ES-I3 (cell line): ENCODE results near the gene NOS1AP.

Experiments used
- H3K36me3 ChIP-seq: 2 replicates; pipeline ENCODE4 v1.6.1; 2013; ENCODE audit warnings: mild to moderate bottlenecking, low read length, control low read depth, moderate library complexity; ENCODE audit not compliant: insufficient read depth
- H3K4me1 ChIP-seq: 2 replicates; pipeline ENCODE4 v1.6.1; 2013; ENCODE audit warnings: mild to moderate bottlenecking, control low read depth, low read length; ENCODE audit not compliant: insufficient read depth
- H3K9ac ChIP-seq: 2 replicates; pipeline ENCODE4 v1.6.1; 2013; ENCODE audit warnings: low read depth, mild to moderate bottlenecking, low read length, moderate library complexity
- H3K9me3 ChIP-seq: 2 replicates; pipeline ENCODE4 v1.6.1; 2013; ENCODE audit warnings: mild to moderate bottlenecking, low read length, moderate library complexity; ENCODE audit not compliant: control insufficient read depth, insufficient read depth

NOS1AP gene

DNA sequence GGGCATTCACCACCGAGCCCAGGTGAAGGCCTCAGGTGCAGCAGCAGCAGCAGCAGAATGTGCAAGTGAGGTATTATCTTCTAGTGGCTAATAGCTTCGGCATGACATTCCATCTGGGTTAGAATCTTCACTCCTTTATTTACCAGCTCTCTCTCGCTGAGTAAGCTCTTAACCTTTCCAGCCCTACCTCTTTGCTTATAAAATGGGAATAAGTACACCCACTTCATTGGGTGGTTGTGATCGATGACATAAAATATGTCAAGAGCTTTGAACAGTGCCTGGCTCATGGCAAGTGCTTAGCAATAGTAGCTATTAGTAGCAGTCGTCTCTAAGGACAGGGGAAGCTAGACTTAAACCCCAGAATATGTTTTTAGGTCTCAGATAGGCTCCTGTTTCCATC is 149.5 kb downstream of the NOS1AP start:
- H3K4me1 ChIP-seq = peaks cover 51% of the 10 kb centered on the region
- no peaks in the 10 kb centered on the region for H3K36me3 ChIP-seq
- no peaks in the 10 kb centered on the region for H3K9me3 ChIP-seq
- H3K9ac ChIP-seq = no peak overlapping the region

DNA sequence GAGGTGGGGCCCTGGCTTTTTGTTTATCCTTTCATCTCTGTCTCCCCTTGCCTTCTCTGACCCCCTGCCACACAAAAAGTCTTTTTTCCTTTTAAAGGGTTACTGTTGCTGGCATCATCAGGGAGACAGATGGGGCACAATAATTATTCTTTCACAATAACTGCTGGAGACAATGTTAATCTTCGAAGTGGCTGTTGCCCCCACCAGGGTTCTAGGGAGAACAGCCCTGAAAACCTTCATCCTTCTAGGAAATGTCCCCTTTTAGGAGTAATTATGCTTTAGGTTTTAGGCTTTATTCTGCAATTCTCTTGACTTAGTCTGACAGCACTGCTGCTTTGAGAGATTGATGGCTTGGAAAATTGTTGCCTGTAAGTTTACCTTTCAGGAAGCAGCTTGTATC is 150.0 kb downstream of the NOS1AP start:
- Histone ChIP-seq H3K9ac (no peak overlapping the region), H3K9me3 (no peaks in the 10 kb centered on the region), H3K4me1 (peaks cover 51% of the 10 kb centered on the region), H3K36me3 (no peaks in the 10 kb centered on the region)

- H3K9me3 ChIP-seq = no peaks in the 10 kb centered on the region
- no peaks in the 10 kb centered on the region for H3K36me3 ChIP-seq
- no peak overlapping the region for H3K9ac ChIP-seq
- peaks cover 51% of the 10 kb centered on the region for H3K4me1 ChIP-seq
Measured at GRCh38 chr1:162220009-162220539, 150.6 kb downstream of the NOS1AP start.

DNA sequence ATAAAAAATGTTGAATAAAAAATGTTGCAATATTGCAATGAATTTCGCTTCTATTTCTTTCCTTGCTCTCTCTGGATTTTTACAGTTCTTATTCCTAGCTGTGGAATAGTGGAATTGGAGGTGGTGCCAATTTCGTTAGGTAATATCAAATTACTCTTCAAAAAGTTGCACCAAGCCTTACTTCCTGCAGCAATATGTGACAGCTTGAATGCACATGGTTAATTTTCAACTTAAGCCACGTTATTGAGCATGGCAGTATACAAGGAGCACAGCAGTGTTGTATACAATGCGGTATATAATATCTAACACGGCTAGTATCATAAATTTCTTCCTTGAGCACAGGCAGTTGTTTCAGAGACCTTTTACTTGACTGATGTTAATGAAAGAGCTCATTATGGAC is 152.5 kb downstream of the NOS1AP start:
- Histone ChIP-seq H3K9me3 (no peaks in the 10 kb centered on the region), H3K9ac (no peak overlapping the region), H3K36me3 (no peaks in the 10 kb centered on the region), H3K4me1 (peaks cover 46% of the 10 kb centered on the region)

DNA sequence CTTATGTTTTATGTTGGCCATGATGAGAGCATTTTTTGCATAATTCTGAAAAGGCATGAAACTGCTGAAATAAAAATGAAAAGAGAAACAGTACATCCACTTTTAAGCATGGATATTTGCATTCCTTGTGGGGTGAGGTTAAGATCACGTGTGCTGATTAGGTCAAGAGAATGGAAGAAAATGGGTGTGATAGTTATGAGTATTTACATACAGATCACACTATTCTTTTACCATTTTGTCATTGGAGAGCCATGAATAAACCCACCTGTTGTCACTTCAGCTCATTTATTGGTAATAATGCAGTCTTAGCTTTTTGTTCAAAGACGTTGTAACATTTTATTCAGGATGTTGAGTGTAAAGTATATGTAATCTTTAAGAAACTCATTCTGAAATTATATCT is 153.2 kb downstream of the NOS1AP start:
- Histone ChIP-seq H3K36me3 (no peaks in the 10 kb centered on the region), H3K9ac (no peak overlapping the region), H3K4me1 (peaks cover 46% of the 10 kb centered on the region), H3K9me3 (no peaks in the 10 kb centered on the region)

- no peaks in the 10 kb centered on the region for H3K36me3 ChIP-seq
- H3K9ac ChIP-seq = no peak overlapping the region
- H3K9me3 ChIP-seq = no peaks in the 10 kb centered on the region
- peaks cover 46% of the 10 kb centered on the region for H3K4me1 ChIP-seq
Measured at GRCh38 chr1:162223488-162223887, 154.0 kb downstream of the NOS1AP start.

DNA sequence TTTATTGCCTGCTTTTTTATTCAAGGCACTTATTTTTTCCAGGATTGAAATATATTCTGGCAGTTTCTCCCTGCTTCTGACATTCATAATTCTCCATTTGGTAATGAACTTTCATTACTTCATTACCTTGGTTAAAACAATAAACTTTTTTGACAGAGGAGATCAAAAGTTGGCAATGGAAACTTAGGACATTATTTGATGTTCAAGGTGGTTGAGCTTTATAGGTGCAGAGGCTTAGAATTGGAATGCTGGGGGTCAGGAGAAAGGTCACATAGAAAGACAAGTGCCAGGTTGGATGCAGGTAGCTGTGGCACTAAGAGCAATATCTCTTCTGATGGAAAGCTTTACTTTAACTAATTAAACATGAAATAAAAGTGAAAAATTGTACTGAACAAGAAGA is 154.8 kb downstream of the NOS1AP start:
- Histone ChIP-seq H3K9me3 (no peaks in the 10 kb centered on the region), H3K9ac (no peak overlapping the region), H3K36me3 (no peaks in the 10 kb centered on the region), H3K4me1 (peaks cover 39% of the 10 kb centered on the region)

DNA sequence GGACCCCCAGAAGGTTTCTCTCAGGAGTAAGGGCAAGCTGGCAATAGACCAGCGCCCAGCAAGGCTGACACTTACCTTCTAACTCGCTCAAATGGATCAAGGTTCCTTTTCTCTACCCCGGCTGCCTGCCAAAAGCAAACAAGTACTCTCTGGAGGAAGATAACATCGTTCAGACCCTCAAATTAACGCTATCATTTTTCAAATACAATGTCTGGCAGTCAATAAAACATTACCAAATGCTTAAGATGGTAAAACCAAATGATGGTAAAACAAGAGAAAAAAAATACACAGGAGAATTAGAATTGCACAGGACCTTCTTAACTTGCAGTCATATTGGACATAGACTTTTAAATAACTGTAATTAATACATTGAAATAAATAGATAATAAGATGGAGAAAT is 159.1 kb downstream of the NOS1AP start:
- Histone ChIP-seq H3K4me1 (peaks cover 33% of the 10 kb centered on the region), H3K9me3 (no peaks in the 10 kb centered on the region), H3K36me3 (no peaks in the 10 kb centered on the region), H3K9ac (no peak overlapping the region)

DNA sequence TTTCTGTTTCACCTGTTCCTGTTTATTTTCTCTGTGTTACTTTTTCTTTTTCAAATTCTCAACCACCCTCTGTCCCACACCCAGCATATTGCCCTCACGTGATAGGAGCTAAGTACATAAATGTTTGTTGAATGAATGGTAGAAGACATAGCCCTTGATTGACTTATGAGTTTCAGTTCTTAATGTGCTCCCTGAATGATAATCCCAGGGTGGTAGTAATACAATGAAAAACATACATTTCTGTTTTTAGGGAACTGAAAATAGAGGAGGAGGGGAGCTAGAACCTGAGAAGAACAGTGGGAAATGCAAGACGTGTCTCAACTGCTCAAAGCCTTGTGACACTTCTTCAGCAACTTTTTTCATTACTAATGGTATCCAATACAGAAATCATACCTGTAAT is 160.1 kb downstream of the NOS1AP start:
- Histone ChIP-seq H3K9me3 (no peaks in the 10 kb centered on the region), H3K9ac (no peak overlapping the region), H3K4me1 (peaks cover 31% of the 10 kb centered on the region), H3K36me3 (no peaks in the 10 kb centered on the region)

DNA sequence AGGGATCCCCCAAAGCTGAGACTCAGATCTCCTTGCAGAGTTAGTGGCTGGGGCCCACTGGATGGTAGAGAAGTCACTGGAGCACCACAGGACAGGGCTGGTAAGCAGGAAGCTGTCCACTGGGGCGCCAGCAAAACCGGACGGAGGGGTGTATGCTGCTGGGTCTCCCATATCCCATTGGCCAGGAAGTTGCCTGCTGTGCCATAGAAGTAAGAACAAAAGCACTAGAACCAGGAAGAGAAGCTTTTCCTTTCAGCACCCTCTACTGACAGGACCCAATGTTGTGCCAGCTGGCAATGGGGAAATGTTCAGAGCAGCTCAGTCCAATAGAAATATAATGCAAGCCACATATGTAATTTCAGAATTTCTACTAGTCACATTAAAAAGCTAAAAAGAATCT is 160.6 kb downstream of the NOS1AP start:
- Histone ChIP-seq H3K36me3 (no peaks in the 10 kb centered on the region), H3K9me3 (no peaks in the 10 kb centered on the region), H3K9ac (no peak overlapping the region), H3K4me1 (peaks cover 31% of the 10 kb centered on the region)

- peaks cover 31% of the 10 kb centered on the region for H3K4me1 ChIP-seq
- H3K9me3 ChIP-seq = no peaks in the 10 kb centered on the region
- H3K36me3 ChIP-seq = no peaks in the 10 kb centered on the region
- H3K9ac ChIP-seq = no peak overlapping the region
Measured at GRCh38 chr1:162230517-162230916, 161.0 kb downstream of the NOS1AP start.

DNA sequence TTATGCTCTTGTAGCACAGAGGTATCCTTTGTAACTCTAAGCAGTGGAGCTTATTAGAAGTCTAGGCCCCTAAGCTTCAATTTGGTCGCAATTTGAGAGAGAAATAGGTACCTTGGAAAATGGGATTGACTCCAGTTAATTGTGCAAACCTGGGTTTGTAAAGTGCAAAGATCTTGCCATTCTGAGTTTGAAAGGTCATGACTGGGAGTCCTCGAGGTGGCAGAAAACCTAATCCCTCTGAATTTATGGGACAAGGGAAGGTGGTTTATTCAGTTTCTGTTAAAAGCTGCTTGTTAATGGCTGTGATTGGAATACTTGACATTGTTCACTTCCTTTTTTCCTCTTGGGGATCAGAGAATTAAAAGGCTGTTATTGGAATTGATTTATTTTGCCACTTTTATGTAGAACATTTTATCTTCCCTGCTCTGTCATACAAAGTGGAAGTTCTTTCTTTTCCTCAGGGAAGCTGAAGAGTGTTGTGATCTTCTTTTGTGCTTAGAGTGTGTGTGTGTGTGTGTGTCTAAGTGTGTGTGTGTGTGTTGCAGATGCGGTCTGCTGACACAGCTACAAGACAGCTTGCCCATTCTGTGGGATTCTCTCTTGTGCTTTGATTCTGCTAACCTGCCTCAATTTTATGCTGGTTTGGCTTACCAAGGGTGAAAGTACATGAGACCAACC is 162.7 kb downstream of the NOS1AP start:
- H3K9me3 ChIP-seq = no peaks in the 10 kb centered on the region
- no peak overlapping the region for H3K9ac ChIP-seq
- H3K36me3 ChIP-seq = no peaks in the 10 kb centered on the region
- peaks cover 23% of the 10 kb centered on the region for H3K4me1 ChIP-seq

GRCh38 chr1:162233066-162233465 is 163.6 kb downstream of the NOS1AP start:
- Histone ChIP-seq H3K9me3 (no peaks in the 10 kb centered on the region), H3K36me3 (no peaks in the 10 kb centered on the region), H3K4me1 (peaks cover 23% of the 10 kb centered on the region), H3K9ac (no peak overlapping the region)

DNA sequence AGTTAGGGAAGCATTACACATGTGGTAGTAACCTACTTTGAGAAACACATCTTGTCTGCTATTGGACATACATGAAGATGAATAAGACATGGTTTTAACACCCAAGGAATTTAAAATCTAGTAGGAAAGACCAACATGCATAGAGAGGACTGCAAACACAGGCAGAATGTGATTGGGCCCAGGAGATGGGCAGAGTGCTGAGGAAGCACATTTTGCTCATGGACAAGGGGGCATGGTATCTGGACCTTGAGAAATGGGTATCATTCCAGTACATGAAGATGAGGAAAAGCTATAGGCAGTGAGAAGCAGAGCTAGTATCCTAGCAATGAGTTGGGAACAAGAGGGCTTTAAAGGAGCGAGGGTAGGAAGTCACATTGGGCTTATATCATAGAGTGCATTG is 164.4 kb downstream of the NOS1AP start:
- no peaks in the 10 kb centered on the region for H3K9me3 ChIP-seq
- H3K4me1 ChIP-seq = peaks cover 23% of the 10 kb centered on the region
- H3K36me3 ChIP-seq = no peaks in the 10 kb centered on the region
- no peak overlapping the region for H3K9ac ChIP-seq

- Histone ChIP-seq H3K9ac (no peak overlapping the region), H3K4me1 (peaks cover 22% of the 10 kb centered on the region), H3K9me3 (no peaks in the 10 kb centered on the region), H3K36me3 (no peaks in the 10 kb centered on the region)
Measured at GRCh38 chr1:162234571-162234970, 165.1 kb downstream of the NOS1AP start.
